HEK293 (cell line): ENCODE data around the gene ICAM3.

Experiments
- CTCF ChIA-PET: fragments of 350-600 bp; formaldehyde crosslinking; extraction: SDS; loops from one replicate; lab custom pipeline; 2021; ENCODE audit warnings: antibody characterized with exemption; lab: Yijun Ruan, JAX
- POLR2A ChIA-PET: fragments of 300-600 bp; formaldehyde crosslinking; extraction: SDS; loops from one replicate; lab custom pipeline; 2020; ENCODE audit warnings: antibody characterized with exemption, inconsistent platforms; lab: Yijun Ruan, JAX
- H3K27ac ChIP-seq: fragments of 200-500 bp; sonication (Bioruptor generic); 2 replicates; pipeline ENCODE4 v1.5.1; 2014; ENCODE audit warnings: low read depth, low read length, control low read depth, inconsistent platforms; ENCODE audit errors: extremely low read depth
- H3K36me3 ChIP-seq, 2 experiments: fragments of 200-500 bp in 1 of 2; sonication (Bioruptor generic) in 1 of 2; 1 replicate in 1 of 2; 2 replicates in 1 of 2; pipeline ENCODE4 v1.5.1; 2014 to 2017; ENCODE audit warnings: inconsistent platforms in 2 of 2, low read length in 2 of 2; ENCODE audit not compliant: control insufficient read depth in 2 of 2, insufficient read depth in 1 of 2
- H3K4me1 ChIP-seq: fragments of 200-500 bp; sonication (Bioruptor generic); 2 replicates; pipeline ENCODE4 v1.5.1; 2014; ENCODE audit warnings: mild to moderate bottlenecking, low read length, inconsistent platforms; ENCODE audit not compliant: control insufficient read depth, insufficient read depth
- H3K4me3 ChIP-seq: 2 replicates; pipeline ENCODE4 v1.5.1; 2011; ENCODE audit warnings: low read depth, mild to moderate bottlenecking, control low read depth, low read length, moderate library complexity
- H3K9me3 ChIP-seq: fragments of 200-500 bp; sonication (Bioruptor generic); 2 replicates; pipeline ENCODE4 v1.5.1; 2014; ENCODE audit warnings: low read depth, low read length, inconsistent platforms; ENCODE audit not compliant: control insufficient read depth, insufficient read depth
- HIC1 ChIP-seq: fragments of 450-650 bp; formaldehyde crosslinking; IDR thresholded peaks from 2 replicates; pipeline ENCODE4 v1.5.1; 2016; ENCODE audit warnings: missing biosample characterization, missing genetic modification characterization
- HOXC10 ChIP-seq: sonication (generic); formaldehyde crosslinking; IDR thresholded peaks from 2 replicates; pipeline ENCODE4 v1.8.1; 2023; ENCODE audit warnings: mild to moderate bottlenecking, missing genetic modification reagents
- KLF10 ChIP-seq: fragments of 450-650 bp; IDR thresholded peaks from 2 replicates; pipeline ENCODE4 v1.5.1; 2018; ENCODE audit warnings: missing biosample characterization, mild to moderate bottlenecking, missing genetic modification characterization
- OVOL3 ChIP-seq: fragments of 450-650 bp; formaldehyde crosslinking; IDR thresholded peaks from 2 replicates; pipeline ENCODE4 v1.5.1; 2016; ENCODE audit warnings: missing biosample characterization, missing genetic modification characterization
- REPIN1 ChIP-seq: fragments of 450-650 bp; formaldehyde crosslinking; IDR thresholded peaks from 2 replicates; pipeline ENCODE4 v1.5.1; 2017; ENCODE audit warnings: missing biosample characterization, missing genetic modification characterization, low read depth
- ZBTB10 ChIP-seq: fragments of 450-650 bp; formaldehyde crosslinking; IDR thresholded peaks from 2 replicates; pipeline ENCODE4 v1.5.1; 2016; ENCODE audit warnings: missing biosample characterization, missing genetic modification characterization
- ZBTB48 ChIP-seq: fragments of 450-650 bp; formaldehyde crosslinking; IDR thresholded peaks from 2 replicates; pipeline ENCODE4 v1.5.1; 2016; ENCODE audit warnings: missing biosample characterization, missing genetic modification characterization
- ZFP41 ChIP-seq: fragments of 450-650 bp; formaldehyde crosslinking; IDR thresholded peaks from 2 replicates; pipeline ENCODE4 v1.5.1; 2016; ENCODE audit warnings: missing biosample characterization, missing genetic modification characterization, borderline replicate concordance
- ZNF112 ChIP-seq: fragments of 450-650 bp; formaldehyde crosslinking; IDR thresholded peaks from 2 replicates; pipeline ENCODE4 v1.5.0; 2017; ENCODE audit warnings: missing biosample characterization, missing genetic modification characterization
- ZNF140 ChIP-seq: fragments of 450-650 bp; formaldehyde crosslinking; IDR thresholded peaks from 2 replicates; pipeline ENCODE4 v1.5.1; 2016; ENCODE audit warnings: missing biosample characterization, missing genetic modification characterization
- ZNF214 ChIP-seq: fragments of 450-650 bp; formaldehyde crosslinking; IDR thresholded peaks from 2 replicates; pipeline ENCODE4 v1.5.1; 2017; ENCODE audit warnings: missing biosample characterization, mild to moderate bottlenecking, missing genetic modification characterization, borderline replicate concordance
- ZNF221 ChIP-seq: fragments of 450-650 bp; formaldehyde crosslinking; IDR thresholded peaks from 2 replicates; pipeline ENCODE4 v1.5.1; 2017; ENCODE audit warnings: missing biosample characterization, missing genetic modification characterization, borderline replicate concordance
- ZNF311 ChIP-seq: fragments of 450-650 bp; formaldehyde crosslinking; IDR thresholded peaks from 2 replicates; pipeline ENCODE4 v1.5.1; 2017; ENCODE audit warnings: missing biosample characterization, missing genetic modification characterization, borderline replicate concordance
- ZNF354C ChIP-seq: fragments of 450-650 bp; formaldehyde crosslinking; IDR thresholded peaks from 2 replicates; pipeline ENCODE4 v1.5.1; 2016; ENCODE audit warnings: missing biosample characterization, missing genetic modification characterization, low read depth, borderline replicate concordance
- ZNF416 ChIP-seq: fragments of 450-650 bp; formaldehyde crosslinking; IDR thresholded peaks from 2 replicates; pipeline ENCODE4 v1.5.1; 2016; ENCODE audit warnings: missing biosample characterization, missing genetic modification characterization
- ZNF548 ChIP-seq: fragments of 450-650 bp; formaldehyde crosslinking; IDR thresholded peaks from 2 replicates; pipeline ENCODE4 v1.5.1; 2016; ENCODE audit warnings: missing biosample characterization, missing genetic modification characterization
- ZNF610 ChIP-seq: fragments of 450-650 bp; formaldehyde crosslinking; IDR thresholded peaks from 2 replicates; pipeline ENCODE4 v1.5.1; 2016; ENCODE audit warnings: missing biosample characterization, missing genetic modification characterization, borderline replicate concordance
- ZNF624 ChIP-seq: fragments of 450-650 bp; formaldehyde crosslinking; IDR thresholded peaks from 2 replicates; pipeline ENCODE4 v1.5.1; 2017; ENCODE audit warnings: missing biosample characterization, missing genetic modification characterization
- ZNF660 ChIP-seq: fragments of 450-650 bp; IDR thresholded peaks from 2 replicates; pipeline ENCODE4 v1.5.1; 2018; ENCODE audit warnings: missing biosample characterization, mild to moderate bottlenecking, missing genetic modification characterization
- ZNF707 ChIP-seq: fragments of 450-650 bp; formaldehyde crosslinking; IDR thresholded peaks from 2 replicates; pipeline ENCODE4 v1.5.1; 2016; ENCODE audit warnings: missing biosample characterization, missing genetic modification characterization
- ZNF768 ChIP-seq: fragments of 450-650 bp; formaldehyde crosslinking; IDR thresholded peaks from 2 replicates; pipeline ENCODE4 v1.5.1; 2018; ENCODE audit warnings: missing biosample characterization, mild to moderate bottlenecking, missing genetic modification characterization
- ZNF777 ChIP-seq: fragments of 450-650 bp; formaldehyde crosslinking; IDR thresholded peaks from 2 replicates; pipeline ENCODE4 v1.5.1; 2017; ENCODE audit warnings: missing biosample characterization, missing genetic modification characterization, borderline replicate concordance
- ZNF792 ChIP-seq: fragments of 450-650 bp; formaldehyde crosslinking; IDR thresholded peaks from 2 replicates; pipeline ENCODE4 v1.5.1; 2016; ENCODE audit warnings: missing biosample characterization, missing genetic modification characterization
- ZNF843 ChIP-seq: fragments of 450-650 bp; formaldehyde crosslinking; IDR thresholded peaks from 2 replicates; pipeline ENCODE4 v1.5.1; 2016; ENCODE audit warnings: missing biosample characterization, missing genetic modification characterization
- TF ChIP-seq, protein P1 (sequence below): fragments of 450-650 bp; formaldehyde crosslinking; IDR thresholded peaks from 2 replicates; pipeline ENCODE4 v1.5.1; 2016; ENCODE audit warnings: missing biosample characterization, missing genetic modification characterization, borderline replicate concordance
- TF ChIP-seq, protein P2 (sequence below): fragments of 450-650 bp; formaldehyde crosslinking; IDR thresholded peaks from 2 replicates; pipeline ENCODE4 v1.5.1; 2016; ENCODE audit warnings: missing biosample characterization, missing genetic modification characterization
- TF ChIP-seq, protein P3 (sequence below): fragments of 450-650 bp; formaldehyde crosslinking; IDR thresholded peaks from 2 replicates; pipeline ENCODE4 v1.5.1; 2017; ENCODE audit warnings: missing biosample characterization, missing genetic modification characterization

ICAM3 gene

GRCh38 chr19:10379880-10380312 is 40.5 kb upstream of the ICAM3 start (continued):
- TF ChIP-seq, protein P1, sequence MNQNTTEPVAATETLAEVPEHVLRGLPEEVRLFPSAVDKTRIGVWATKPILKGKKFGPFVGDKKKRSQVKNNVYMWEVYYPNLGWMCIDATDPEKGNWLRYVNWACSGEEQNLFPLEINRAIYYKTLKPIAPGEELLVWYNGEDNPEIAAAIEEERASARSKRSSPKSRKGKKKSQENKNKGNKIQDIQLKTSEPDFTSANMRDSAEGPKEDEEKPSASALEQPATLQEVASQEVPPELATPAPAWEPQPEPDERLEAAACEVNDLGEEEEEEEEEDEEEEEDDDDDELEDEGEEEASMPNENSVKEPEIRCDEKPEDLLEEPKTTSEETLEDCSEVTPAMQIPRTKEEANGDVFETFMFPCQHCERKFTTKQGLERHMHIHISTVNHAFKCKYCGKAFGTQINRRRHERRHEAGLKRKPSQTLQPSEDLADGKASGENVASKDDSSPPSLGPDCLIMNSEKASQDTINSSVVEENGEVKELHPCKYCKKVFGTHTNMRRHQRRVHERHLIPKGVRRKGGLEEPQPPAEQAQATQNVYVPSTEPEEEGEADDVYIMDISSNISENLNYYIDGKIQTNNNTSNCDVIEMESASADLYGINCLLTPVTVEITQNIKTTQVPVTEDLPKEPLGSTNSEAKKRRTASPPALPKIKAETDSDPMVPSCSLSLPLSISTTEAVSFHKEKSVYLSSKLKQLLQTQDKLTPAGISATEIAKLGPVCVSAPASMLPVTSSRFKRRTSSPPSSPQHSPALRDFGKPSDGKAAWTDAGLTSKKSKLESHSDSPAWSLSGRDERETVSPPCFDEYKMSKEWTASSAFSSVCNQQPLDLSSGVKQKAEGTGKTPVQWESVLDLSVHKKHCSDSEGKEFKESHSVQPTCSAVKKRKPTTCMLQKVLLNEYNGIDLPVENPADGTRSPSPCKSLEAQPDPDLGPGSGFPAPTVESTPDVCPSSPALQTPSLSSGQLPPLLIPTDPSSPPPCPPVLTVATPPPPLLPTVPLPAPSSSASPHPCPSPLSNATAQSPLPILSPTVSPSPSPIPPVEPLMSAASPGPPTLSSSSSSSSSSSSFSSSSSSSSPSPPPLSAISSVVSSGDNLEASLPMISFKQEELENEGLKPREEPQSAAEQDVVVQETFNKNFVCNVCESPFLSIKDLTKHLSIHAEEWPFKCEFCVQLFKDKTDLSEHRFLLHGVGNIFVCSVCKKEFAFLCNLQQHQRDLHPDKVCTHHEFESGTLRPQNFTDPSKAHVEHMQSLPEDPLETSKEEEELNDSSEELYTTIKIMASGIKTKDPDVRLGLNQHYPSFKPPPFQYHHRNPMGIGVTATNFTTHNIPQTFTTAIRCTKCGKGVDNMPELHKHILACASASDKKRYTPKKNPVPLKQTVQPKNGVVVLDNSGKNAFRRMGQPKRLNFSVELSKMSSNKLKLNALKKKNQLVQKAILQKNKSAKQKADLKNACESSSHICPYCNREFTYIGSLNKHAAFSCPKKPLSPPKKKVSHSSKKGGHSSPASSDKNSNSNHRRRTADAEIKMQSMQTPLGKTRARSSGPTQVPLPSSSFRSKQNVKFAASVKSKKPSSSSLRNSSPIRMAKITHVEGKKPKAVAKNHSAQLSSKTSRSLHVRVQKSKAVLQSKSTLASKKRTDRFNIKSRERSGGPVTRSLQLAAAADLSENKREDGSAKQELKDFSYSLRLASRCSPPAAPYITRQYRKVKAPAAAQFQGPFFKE (tag by site-specific recombination) = no peak
- TF ChIP-seq HOXC10 (CRISPR knock-in tag) (no peak), ZNF707 (no peak), ZNF214 (tag by site-specific recombination) (no peak), ZNF660 (0 out of 2 replicates have a peak, but pooled peaks have one; percentile 76), ZNF610 (tag by site-specific recombination) (no peak), ZNF221 (tag by site-specific recombination) (no peak), KLF10 (tag by site-specific recombination) (0 out of 2 replicates have a peak, but pooled peaks have one; percentile 40), ZNF624 (tag by site-specific recombination) (no peak), ZBTB48 (tag by site-specific recombination) (0 out of 2 replicates have a peak, but pooled peaks have one; percentile 15), ZNF792 (peak; percentile 97; the same call in 1 of the 2 replicates), ZNF843 (0 out of 2 replicates have a peak, but pooled peaks have one; percentile 35), ZNF416 (tag by site-specific recombination) (no peak), ZNF777 (no peak), ZNF768 (tag by site-specific recombination) (no peak), REPIN1 (no peak), ZFP41 (no peak)
- TF ChIP-seq, protein P2, sequence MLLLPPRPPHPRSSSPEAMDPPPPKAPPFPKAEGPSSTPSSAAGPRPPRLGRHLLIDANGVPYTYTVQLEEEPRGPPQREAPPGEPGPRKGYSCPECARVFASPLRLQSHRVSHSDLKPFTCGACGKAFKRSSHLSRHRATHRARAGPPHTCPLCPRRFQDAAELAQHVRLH (tag by site-specific recombination) = no peak

GRCh38 chr19:10378124-10378523 is 38.7 kb upstream of the ICAM3 start:
- H3K9me3 ChIP-seq = no peaks in the 10 kb centered on the region
- ChIA-PET POLR2A (no interaction called here), CTCF (interaction anchor here (1.2 kb wide), 1 partner anchor 119 kb away, joined by 3 read pairs; no protein-coding TSS in a partner anchor)
- H3K4me1 ChIP-seq = no peaks in the 10 kb centered on the region
- peaks cover 21 to 27% of the 10 kb centered on the region in 2 experiments; a peak in 2 of 3 replicates for H3K36me3 ChIP-seq
- H3K27ac ChIP-seq = no peak overlapping the region
- H3K4me3 ChIP-seq = no peak overlapping the region
- no peak for TF ChIP-seq ZNF140 (tag by site-specific recombination)
- TF ChIP-seq OVOL3 (tag by site-specific recombination) = no peak
- TF ChIP-seq ZNF792 = no peak
- TF ChIP-seq ZNF548 (tag by site-specific recombination) = no peak
- no peak for TF ChIP-seq ZBTB10 (tag by site-specific recombination)
- TF ChIP-seq, protein P3, sequence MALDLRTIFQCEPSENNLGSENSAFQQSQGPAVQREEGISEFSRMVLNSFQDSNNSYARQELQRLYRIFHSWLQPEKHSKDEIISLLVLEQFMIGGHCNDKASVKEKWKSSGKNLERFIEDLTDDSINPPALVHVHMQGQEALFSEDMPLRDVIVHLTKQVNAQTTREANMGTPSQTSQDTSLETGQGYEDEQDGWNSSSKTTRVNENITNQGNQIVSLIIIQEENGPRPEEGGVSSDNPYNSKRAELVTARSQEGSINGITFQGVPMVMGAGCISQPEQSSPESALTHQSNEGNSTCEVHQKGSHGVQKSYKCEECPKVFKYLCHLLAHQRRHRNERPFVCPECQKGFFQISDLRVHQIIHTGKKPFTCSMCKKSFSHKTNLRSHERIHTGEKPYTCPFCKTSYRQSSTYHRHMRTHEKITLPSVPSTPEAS (tag by site-specific recombination) = no peak
- TF ChIP-seq ZNF311 = no peak
- no peak for TF ChIP-seq HIC1 (tag by site-specific recombination)
- no peak for TF ChIP-seq ZNF354C (tag by site-specific recombination)
- TF ChIP-seq ZNF416 (tag by site-specific recombination) = no peak
- TF ChIP-seq ZNF112 (tag by site-specific recombination) = no peak
